NK-92 (cell line): ENCODE data around the gene AHRR.

ENCODE experiments used
- DNase-seq: peaks from one replicate; lab custom pipeline; 2025; ENCODE audit not compliant: unreplicated experiment; lab: John Stamatoyannopoulos, UW

AHRR gene

GRCh38 chr5:453725-454481 lies 132.4 kb downstream of the AHRR start:
- DNase-seq: no peak

GRCh38 chr5:454936-455335 lies 133.4 kb downstream of the AHRR start:
- DNase-seq: no peak

DNA sequence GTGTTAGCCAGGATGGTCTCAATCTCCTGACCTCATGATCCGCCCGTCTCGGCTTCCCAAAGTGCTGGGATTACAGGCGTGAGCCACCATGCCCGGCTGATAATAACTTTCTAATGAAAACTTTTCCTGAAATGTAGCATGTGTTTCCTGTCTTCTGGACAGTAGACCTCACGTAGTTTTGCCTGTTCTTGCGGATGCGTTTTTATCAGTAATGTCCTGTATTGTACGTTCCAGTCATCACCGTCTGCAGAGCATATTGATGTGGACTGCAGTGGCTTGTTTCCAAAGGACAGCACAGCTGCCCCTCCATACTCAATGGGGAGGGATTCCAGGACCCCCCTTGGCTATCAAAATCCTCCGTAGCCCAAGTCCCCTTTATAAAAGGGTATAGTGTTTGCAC lies 134.3 kb downstream of the AHRR start:
- no peak for DNase-seq

- no peak for DNase-seq
Measured at GRCh38 chr5:456351-457194, 135.1 kb downstream of the AHRR start.

DNA sequence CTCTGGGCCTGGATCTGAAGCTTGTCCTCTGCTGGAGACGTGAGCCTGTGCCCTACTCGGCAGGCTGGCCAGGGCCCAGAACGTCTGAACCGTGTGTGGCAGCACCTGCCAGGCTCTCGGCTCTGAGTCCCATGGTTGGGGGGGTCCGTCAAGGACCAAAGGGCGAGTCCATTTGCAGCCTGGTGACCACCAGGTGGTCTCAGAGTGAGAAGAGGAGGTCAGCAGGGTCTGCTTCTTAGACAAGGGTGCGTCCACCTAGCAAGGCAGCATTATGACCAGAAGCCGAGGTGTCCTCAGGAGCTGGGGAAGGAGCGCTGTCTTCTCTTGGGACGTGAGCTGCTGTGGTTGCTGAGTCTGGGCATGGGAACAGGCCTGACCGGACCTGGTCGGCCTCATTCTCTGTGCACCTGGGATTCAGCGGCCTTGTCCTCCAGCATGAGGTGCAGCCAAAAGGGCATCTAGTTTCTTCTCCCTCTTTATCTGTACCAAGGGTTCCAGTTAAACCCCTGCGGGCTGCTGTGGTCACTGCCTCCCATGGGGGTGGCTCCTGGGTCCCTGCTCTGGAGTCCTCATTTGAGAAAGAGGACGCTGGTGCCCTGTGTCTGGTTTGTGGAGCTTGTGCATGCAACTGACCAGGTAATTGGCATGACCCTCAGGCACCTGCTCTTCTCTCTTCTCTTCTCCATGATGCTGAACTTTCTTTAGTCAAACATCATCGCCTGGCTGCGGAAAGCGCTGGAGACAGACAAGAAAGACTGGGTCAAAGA lies 135.9 kb downstream of the AHRR start:
- DNase-seq: no peak

DNA sequence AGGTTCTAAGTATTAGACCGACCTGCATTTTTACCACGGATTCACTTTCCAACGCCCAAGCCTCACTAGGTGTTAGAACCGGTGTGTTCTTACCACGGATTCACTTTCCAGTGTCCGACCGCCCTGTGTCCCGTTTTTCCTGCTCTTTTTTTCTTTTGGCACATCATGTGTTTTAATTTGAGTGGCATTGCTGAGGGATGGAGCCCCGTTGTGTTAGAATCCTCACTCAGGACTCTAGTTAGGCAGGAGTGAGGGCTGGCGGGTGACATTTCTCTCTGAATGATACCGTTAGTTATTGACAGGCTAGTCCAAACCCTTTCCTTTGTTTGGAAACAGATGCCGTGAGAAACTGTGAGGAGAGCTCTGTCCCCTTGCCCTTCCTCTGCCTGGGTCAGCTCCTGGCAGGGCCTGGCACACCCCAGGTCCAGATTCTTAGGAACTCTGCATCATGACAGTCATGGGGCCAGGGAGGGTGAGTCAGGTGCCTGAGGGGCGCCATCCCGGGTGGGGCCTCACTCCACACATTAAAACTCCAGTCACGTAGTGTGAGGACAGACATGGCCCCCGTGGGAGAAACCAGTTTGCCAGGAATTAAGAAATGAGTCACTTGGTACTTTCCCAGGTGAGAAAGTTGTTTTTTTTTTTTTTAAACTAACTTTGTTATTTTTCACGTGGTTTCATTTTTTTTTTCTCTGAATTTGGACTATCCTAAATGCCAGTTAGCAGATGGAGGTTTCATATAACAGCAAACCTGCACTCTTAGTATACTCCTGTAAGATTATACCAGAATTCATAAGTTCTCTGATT lies 137.2 kb downstream of the AHRR start:
- DNase-seq: no peak

DNA sequence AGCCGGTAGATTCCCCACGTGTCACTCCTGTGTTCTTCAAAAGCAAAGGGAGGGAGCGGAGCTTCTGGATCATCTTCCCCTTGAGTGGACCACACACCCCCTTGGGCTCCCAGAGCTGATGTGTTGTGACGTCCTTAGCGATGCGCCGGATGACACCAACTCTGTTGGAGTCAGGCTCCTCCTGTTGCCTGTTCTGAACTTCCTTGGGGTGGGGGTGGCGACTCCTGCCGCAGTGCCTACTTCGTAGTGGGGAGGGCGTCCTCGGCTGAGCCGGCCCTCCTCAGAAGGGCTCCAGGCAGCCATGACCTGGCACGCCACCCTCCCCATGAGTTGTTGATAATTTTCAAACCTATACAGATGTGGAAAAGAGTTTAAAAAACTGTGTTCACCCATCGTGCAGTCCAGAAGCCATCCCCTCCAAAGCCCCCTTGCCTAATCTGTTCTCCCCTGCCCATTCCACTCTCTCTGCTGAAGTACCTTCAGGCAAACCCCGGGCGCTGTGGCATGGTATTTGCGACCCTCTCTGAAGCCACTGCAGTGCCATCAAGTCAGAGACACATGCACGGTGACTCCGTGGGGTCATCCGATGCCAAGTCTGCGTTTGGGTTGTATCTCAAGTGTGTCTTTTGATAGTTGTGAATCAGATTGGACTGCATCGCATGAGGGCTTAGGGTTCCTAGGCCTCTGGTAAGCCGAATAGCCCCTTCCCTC lies 138.2 kb downstream of the AHRR start:
- DNase-seq: no peak

- no peak for DNase-seq
Measured at GRCh38 chr5:460273-460625, 138.7 kb downstream of the AHRR start.

DNA sequence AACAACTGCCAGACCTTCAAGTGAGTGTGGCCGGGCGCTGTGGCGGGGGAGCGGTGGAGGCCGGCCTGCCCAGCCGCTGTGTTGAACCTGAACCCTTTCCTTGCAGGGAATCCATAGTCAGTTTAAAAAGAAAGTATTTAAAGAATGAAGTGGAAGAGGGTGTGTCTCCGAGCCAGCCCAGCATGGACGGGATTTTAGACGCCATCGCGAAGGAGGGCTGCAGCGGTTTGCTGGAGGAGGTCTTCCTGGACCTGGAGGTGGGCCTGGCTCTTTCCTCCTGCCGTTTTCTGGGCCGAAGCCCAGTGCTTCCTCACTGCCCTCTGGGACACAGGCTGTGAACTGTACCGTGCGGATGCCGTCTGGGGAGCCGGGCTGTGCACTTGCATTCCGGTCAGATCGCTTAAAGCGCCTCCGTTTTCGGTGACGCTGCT lies 140.6 kb downstream of the AHRR start:
- no peak for DNase-seq

DNA sequence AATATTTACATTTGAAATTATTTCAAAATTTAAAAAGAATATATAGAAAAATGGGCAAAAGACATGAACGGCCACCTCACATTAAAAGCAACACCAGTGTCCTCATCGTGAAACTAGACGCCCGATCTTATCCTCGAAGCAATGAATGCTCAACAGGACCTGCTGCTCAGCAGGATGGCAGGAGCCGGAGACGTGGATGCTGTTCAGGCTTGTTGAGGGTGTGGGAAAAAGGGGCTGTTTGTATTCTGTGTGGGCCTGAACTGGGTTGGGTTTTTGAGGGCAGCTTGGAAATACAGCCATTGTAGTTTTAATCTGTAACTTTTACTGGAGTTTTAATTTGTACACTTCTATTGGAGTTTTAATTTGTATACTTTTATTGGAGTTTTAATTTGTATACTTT lies 141.8 kb downstream of the AHRR start:
- DNase-seq: no peak

- no peak for DNase-seq
Measured at GRCh38 chr5:463952-464351, 142.4 kb downstream of the AHRR start.

- DNase-seq: no peak
Measured at GRCh38 chr5:464446-464842, 142.9 kb downstream of the AHRR start.

GRCh38 chr5:464843-465590 lies 143.5 kb downstream of the AHRR start:
- no peak for DNase-seq

- no peak for DNase-seq
Measured at GRCh38 chr5:465591-466403, 144.3 kb downstream of the AHRR start.

GRCh38 chr5:466661-467310 lies 145.3 kb downstream of the AHRR start:
- DNase-seq: no peak

- no peak for DNase-seq
Measured at GRCh38 chr5:468401-468800, 146.9 kb downstream of the AHRR start.

DNA sequence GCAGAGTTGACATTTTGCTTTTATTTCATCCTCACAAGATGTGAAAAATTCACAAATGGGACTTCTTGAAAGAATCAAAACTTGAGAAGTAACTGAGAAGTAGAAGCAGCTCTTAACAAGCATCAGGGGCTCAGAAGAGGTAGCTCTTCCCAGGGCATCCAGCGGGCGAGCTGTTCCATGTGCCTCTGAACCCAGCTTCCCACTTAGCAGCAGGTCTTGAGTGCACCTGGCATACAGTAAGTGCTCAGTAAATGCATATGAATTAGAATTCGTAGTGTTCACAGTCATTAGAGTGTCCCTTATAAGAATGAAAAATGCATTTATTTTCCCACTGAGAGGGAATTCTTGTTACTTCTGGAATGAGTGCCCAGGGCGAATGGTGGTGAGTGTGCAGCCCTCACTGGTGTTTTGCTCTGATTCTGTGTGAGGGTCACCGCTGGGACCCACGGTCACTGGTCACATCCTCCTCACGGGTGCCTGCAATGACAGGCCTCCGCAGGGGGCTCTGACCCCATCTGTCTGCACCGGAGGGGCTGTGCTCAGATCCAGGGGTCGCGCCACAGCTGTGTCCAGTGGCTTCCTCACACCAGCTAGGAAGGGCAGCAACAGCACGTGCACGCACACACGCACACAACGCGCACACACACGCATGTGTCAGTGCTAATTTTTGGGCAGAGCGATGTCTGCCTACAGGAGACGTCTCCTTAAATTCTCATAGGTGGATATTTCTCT lies 148.4 kb downstream of the AHRR start:
- no peak for DNase-seq
